Tibial artery (tissue), 4 donors: ENCODE data around the gene URB1.

Source experiments
- DNase-seq, 2 donors: peaks; one replicate each; pipeline ENCODE4 v3.0.0-alpha.2; 2019
- H3K27ac ChIP-seq, 2 donors: fragments of 200-600 bp; sonication (generic) in 1 of 2; 1 replicate in 1 of 2; 2 replicates in 1 of 2; pipeline ENCODE4 v1.5.1; 2018 to 2019; ENCODE audit warnings: mild to moderate bottlenecking in 1 of 2
- H3K27me3 ChIP-seq, 2 donors: fragments of 200-600 bp; sonication (generic) in 1 of 2; one replicate each; pipeline versions ENCODE4 v1.5.1 to v1.6.0; 2016 to 2019
- H3K36me3 ChIP-seq, 3 donors: fragments of 200-600 bp; sonication (generic) in 2 of 3; one replicate each; pipeline ENCODE4 v1.5.1; 2016 to 2019; ENCODE audit warnings: mild to moderate bottlenecking in 2 of 3
- H3K4me1 ChIP-seq, 4 donors: fragments of 200-600 bp; sonication (generic) in 2 of 4; 1 replicate in 3 of 4; 2 replicates in 1 of 4; pipeline ENCODE4 v1.5.1; 2016 to 2019
- H3K4me3 ChIP-seq, 2 donors: fragments of 200-600 bp; sonication (generic) in 1 of 2; 1 replicate in 1 of 2; 2 replicates in 1 of 2; pipeline ENCODE4 v1.5.1; 2018 to 2019; ENCODE audit warnings: mild to moderate bottlenecking in 2 of 2
- H3K9me3 ChIP-seq, 3 donors: fragments of 200-600 bp; sonication (generic) in 1 of 3; one replicate each; pipeline ENCODE4 v1.5.1; 2016 to 2019
- CTCF ChIP-seq, 2 experiments: fragments of 200-600 bp in 1 of 2; fragments of 450-650 bp in 1 of 2; IDR thresholded peaks; one replicate each; pipeline ENCODE4 v1.5.1; 2017 to 2019; ENCODE audit warnings: antibody characterized with exemption in 2 of 2, mild to moderate bottlenecking in 1 of 2, moderate library complexity in 1 of 2
- intact Hi-C: fragments of 100-400 bp; cut with DNase I; formaldehyde crosslinking; loops from one replicate; pipeline ENCODE4 v1.15.0; 2023; ENCODE audit warnings: low total_unique reads

URB1 gene

DNA sequence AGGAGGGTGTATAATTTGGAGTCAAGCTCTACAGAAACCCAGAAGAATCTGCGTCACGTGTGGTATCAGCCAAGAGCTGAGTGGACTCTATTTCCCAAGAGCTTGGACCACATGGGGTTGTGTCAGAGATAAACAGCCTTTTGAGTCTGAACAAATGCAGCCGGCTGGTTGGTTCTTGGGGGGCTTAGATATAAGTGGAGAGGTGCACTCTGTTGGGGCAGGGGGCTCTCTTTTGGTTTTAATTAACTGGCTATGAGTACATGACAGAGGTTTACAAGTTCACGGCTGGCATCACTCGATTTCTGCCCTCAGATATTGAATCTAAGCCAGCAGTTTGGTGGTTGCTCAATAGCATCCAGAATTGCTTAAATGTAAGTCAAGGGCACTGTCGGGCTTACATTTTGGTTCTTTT lies 94.7 kb downstream of the URB1 start:
- Histone ChIP-seq H3K36me3 (no peaks in the 10 kb centered on the region), H3K27me3 (no peaks in the 10 kb centered on the region), H3K4me1 (no peaks in the 10 kb centered on the region), H3K4me3 (no peak overlapping the region), H3K27ac (no peak overlapping the region), H3K9me3 (no peaks in the 10 kb centered on the region)
- intact Hi-C loops = no loop called here
- DNase-seq = no peak
- TF ChIP-seq CTCF (IDR thresholded peaks at IDR 0.05) = no peak

GRCh38 chr21:32297449-32297848 lies 95.4 kb downstream of the URB1 start:
- Histone ChIP-seq H3K36me3 (no peaks in the 10 kb centered on the region), H3K27me3 (no peaks in the 10 kb centered on the region), H3K27ac (no peak overlapping the region), H3K4me3 (no peak overlapping the region), H3K4me1 (no peaks in the 10 kb centered on the region), H3K9me3 (no peaks in the 10 kb centered on the region)
- TF ChIP-seq CTCF (IDR thresholded peaks at IDR 0.05) = no peak
- DNase-seq = no peak
- intact Hi-C loops = no loop called here

DNA sequence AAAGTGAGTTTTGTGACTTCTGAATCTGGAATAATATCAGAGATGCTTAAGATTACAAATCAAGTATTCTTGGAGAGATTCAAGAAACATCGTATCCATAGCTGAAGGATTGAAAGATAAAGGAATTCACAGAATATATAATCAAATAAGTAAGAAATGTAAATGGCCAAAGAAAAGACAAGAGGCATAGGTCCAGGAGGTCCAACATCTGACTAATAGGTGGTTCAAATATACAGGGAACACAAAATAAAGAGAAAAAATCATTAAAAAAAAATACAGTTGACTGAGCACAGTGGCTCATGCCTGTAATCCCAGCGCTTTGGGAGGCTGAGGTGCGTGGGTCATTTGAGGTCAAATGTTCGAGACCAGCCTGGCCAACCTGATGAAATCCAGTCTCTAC lies 107.3 kb downstream of the URB1 start:
- no peak overlapping the region for H3K4me3 ChIP-seq
- intact Hi-C loops = no loop called here
- H3K27me3 ChIP-seq = no peaks in the 10 kb centered on the region
- no peak for TF ChIP-seq CTCF (IDR thresholded peaks at IDR 0.05)
- H3K27ac ChIP-seq = no peak overlapping the region
- no peaks in the 10 kb centered on the region for H3K36me3 ChIP-seq
- H3K4me1 ChIP-seq = no peaks in the 10 kb centered on the region
- no peaks in the 10 kb centered on the region for H3K9me3 ChIP-seq
- DNase-seq = no peak

- Histone ChIP-seq H3K36me3 (no peaks in the 10 kb centered on the region), H3K9me3 (no peaks in the 10 kb centered on the region), H3K27ac (no peak overlapping the region), H3K4me3 (no peak overlapping the region), H3K27me3 (no peaks in the 10 kb centered on the region), H3K4me1 (peaks cover 0 to 16% (median 10%) of the 10 kb centered on the region in 4 donors)
- no peak for DNase-seq
- TF ChIP-seq CTCF (IDR thresholded peaks at IDR 0.05) = no peak
- intact Hi-C loops = no loop called here
Measured at GRCh38 chr21:32282992-32283391, 109.8 kb downstream of the URB1 start.

DNA sequence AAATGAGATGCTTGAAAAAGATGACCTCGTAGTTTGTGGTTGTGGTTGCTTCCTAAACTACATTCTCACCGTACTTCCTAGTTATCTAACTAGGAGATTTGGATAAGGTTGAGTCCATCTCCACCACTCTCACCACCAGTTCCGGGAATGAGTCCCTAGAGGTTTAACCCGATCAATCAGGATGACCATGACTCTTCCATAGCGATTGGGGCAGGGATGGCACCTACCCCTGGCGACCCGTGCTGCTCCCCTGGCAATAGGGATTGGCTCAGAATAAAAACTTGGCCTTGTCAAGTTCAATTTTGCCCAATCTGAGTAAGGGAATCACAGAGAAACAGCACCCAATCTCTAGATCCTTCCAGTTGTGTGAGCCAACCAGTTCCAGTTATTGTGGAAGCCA lies 111.3 kb downstream of the URB1 start:
- no peak for TF ChIP-seq CTCF (IDR thresholded peaks at IDR 0.05)
- Histone ChIP-seq H3K4me1 (peaks cover 0 to 22% (median 14%) of the 10 kb centered on the region in 4 donors), H3K27ac (no peak overlapping the region), H3K9me3 (no peaks in the 10 kb centered on the region), H3K27me3 (no peaks in the 10 kb centered on the region), H3K36me3 (no peaks in the 10 kb centered on the region), H3K4me3 (no peak overlapping the region)
- intact Hi-C loops = no loop called here
- no peak for DNase-seq

- Histone ChIP-seq H3K36me3 (no peaks in the 10 kb centered on the region), H3K4me1 (peaks cover 0 to 22% (median 14%) of the 10 kb centered on the region in 4 donors), H3K9me3 (no peaks in the 10 kb centered on the region), H3K4me3 (peak overlapping the region; percentile 68 to 97), H3K27me3 (no peaks in the 10 kb centered on the region), H3K27ac (peak overlapping the region; percentile 64 to 73)
- no peak for TF ChIP-seq CTCF (IDR thresholded peaks at IDR 0.05)
- intact Hi-C loops = loop anchor here (10.0 kb wide), 1 partner anchor 545 kb away; the partner anchor contains the start of gene SCAF4
- no peak for DNase-seq
Measured at GRCh38 chr21:32279377-32279680, 113.5 kb downstream of the URB1 start.
